Heart left ventricle (tissue), 13 donors: ENCODE results near the gene SUPT20HL2.

ENCODE experiments used
- POLR2A ChIP-seq, 2 donors: fragments of 450-650 bp; IDR thresholded peaks; one replicate each; pipeline ENCODE4 v1.6.1; 2017; ENCODE audit warnings: antibody characterized with exemption in 2 of 2, mild to moderate bottlenecking in 2 of 2, moderate library complexity in 2 of 2
- TF ChIP-seq, protein P1 (sequence below), 12 donors: fragments of 200-600 bp; sonication (generic) in 4 of 12; IDR thresholded peaks; one replicate each; pipeline versions ENCODE4 v1.5.0 to v1.8.0; 2018 to 2022; ENCODE audit warnings: antibody characterized with exemption in 12 of 12, mild to moderate bottlenecking in 5 of 12
- donor health status: ischemic (EF 13 %, LVEDD 7.1; RV severe dilation, severe dysfunction).
- donor health status: DM: no; HTN: yes; CAD: no.
- donor health status: DM: no; HTN: no; CAD: no.
- donor health status: ischemic (EF 25% LVEDD 6.9; RV normal size, moderate dysfunction).
- donor health status: ischemic (EF 25% LVEDD 5.7; RV mildly dilated, moderate dysfunction).
- donor health status: ischemic (EF 35%, LVEDD 5.7; RV mildly dilated, moderate dysfunction).
- donor health status: nonischemic (EF 11% LVEDD 7.7; RV severe dilation, severe dysfunction).
- donor health status: DM: yes; HTN: yes; CAD: no.
- donor health status: PGD.
- donor health status: ischemic (EF 29% LVEDD 5.4; RV normal size, mild dysfunction).
- donor health status: nonischemic (EF 23%, LVEDD 6.1; RV moderate dilation, normal function).

DNA sequence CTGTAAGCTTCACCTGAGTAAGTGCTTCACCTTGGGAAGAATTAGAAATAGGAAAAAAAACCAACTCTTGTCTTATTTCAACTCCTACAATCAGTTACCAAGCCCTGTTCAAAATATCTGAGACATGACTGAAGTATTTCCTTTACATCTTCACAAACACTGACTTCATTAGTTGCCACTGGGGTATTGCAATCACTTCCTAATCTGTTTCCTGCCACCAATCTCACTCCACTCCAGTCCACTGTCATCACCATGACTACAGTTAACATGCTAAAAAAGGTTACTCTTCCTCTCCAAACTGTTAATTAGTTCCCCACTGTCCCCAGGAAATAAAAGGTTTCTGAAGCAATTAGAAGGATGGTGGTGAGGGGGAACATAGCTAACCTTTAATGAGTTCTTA lies 43.2 kb upstream of the SUPT20HL2 start:
- TF ChIP-seq, protein P1, sequence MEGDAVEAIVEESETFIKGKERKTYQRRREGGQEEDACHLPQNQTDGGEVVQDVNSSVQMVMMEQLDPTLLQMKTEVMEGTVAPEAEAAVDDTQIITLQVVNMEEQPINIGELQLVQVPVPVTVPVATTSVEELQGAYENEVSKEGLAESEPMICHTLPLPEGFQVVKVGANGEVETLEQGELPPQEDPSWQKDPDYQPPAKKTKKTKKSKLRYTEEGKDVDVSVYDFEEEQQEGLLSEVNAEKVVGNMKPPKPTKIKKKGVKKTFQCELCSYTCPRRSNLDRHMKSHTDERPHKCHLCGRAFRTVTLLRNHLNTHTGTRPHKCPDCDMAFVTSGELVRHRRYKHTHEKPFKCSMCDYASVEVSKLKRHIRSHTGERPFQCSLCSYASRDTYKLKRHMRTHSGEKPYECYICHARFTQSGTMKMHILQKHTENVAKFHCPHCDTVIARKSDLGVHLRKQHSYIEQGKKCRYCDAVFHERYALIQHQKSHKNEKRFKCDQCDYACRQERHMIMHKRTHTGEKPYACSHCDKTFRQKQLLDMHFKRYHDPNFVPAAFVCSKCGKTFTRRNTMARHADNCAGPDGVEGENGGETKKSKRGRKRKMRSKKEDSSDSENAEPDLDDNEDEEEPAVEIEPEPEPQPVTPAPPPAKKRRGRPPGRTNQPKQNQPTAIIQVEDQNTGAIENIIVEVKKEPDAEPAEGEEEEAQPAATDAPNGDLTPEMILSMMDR (IDR thresholded peaks at IDR 0.05) = no peak
- no peak for TF ChIP-seq POLR2A (IDR thresholded peaks at IDR 0.05)
